Embryonic facial prominence (tissue), 1 donor: Measurements from ENCODE around the gene DRC3.

Source experiments
- DNase-seq: peaks from one replicate; pipeline ENCODE4 v3.0.0-alpha.2; 2016; ENCODE audit errors: extremely low spot score

Gene DRC3

DNA sequence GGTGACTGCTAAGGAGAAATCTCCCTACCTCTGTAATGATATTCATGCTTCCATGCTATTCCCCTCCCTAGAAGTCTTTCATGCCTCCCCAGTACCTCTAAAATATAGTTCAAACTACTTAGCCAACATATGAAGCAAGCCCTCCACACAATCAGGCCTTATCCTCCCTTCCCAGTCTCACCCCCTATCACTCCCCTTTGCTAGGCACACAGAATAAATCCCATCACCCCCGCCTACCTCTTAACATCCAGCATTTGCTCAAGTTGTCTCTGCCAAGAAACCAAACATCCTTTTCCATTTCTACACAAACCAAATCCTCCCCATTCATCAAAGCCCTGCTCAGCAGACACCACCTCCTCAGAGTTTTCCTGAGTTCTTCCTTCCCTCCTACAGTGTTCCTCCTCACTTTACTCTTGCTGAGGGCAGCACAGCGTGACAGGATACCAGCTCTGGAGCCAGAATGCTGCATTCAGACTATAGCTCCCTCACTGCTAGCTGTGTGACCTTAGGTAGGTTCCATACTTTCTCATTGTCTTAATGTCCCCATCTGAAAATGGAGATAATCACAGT is 7.4 kb upstream of the DRC3 start:
- DNase-seq = no peak

DNA sequence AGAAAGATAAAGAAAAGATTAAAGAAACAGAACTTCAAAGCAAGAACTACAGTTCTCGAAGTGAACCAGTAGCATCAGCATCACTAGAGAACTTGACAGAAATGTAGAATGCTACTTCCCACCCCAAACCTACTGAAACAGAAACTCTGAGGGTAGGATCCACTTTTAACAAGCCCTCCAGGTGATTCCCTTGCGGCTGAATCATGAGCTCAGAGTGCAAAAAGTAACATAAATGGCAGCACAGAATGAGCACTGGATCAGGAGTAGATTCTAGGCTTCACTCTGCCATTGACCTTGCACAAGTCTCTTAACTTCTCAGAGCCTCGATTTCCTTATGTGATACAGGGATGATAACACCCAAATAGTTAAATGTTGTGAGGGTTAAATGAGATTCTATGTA is 6.3 kb upstream of the DRC3 start:
- DNase-seq = no peak

DNA sequence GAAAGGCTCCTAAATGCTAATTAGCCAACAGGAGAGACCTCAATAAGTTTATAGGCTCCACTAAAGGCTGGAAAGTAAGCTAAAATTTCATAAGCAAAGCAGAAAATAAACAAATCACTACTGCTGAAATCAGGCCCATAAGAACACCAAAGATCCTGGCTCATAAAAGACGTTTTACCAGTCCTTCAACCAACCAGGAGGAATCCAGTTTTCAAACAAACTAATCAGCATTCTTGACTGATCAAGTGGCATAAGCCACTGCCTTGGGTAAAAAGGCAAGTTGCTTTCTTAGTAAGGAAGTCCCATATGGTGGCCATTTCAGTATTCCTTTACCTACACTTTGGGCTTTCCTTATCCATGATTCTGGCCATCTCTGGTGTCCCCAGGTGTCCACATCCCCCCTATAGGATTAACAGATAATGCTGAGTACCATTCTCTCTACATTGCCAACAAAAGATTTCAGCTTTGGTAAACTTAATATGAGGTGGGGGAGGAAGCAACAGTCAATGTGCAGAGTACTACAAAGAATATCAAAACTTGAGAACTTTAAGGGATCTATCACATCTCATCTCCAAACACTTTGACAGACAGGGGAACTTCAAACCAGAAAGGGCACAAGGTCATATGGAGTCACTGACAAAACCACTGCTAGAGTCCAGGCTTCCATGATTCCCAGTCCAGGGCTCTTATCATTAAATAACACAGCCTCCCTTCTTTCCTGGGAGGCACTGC is 1.8 kb upstream of the DRC3 start:
- no peak for DNase-seq

DNA sequence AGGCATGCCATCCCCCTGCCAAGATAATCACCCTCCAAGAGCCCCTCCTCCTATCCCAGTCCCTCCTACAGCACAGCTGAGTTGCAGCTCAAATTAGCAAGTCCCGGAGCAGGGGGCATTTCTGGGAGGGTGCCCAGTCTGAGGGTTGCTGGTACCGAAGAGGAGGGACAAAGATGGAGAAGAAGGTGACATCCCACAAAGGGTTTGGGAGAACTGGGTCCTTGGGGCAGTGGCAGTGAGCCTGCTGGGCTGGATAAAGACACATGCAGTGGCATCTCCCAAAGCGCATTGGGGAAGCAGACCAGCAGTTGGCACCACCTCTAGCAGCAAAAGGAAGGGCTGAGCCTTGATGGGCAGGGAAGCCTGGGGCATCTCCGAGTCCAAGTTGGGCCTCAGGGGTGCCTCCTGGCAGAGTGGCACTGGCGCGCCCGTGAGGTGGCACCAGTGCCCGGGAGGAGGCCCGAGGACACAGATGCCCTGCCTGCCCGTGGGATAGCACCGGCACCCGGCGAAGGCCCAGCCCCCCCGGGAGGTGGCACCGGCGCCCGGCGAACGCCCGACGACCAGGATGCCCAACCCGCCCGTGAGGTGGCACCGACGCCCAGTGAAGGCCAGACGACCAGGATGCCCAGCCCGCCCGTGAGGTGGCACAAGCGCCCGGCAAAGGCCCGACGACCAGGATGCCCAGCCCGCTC is 1.1 kb upstream of the DRC3 start:
- DNase-seq = no peak

DNA sequence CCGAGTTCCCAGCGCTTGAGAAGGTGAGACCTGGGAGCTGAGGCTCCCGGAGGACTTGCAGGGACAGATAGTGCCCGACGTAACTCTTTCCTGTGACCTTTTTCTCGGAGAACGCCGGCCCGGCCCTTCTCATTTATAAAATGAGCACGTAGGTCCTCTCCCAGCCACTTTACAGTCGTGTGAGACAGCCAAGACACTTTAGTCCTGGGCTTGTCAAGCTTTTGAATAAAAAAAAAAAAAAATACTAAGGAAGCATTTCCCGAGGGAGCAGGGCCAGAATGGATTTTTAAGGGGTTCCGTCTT is 241 bp downstream of the DRC3 start:
- DNase-seq = no peak

DNA sequence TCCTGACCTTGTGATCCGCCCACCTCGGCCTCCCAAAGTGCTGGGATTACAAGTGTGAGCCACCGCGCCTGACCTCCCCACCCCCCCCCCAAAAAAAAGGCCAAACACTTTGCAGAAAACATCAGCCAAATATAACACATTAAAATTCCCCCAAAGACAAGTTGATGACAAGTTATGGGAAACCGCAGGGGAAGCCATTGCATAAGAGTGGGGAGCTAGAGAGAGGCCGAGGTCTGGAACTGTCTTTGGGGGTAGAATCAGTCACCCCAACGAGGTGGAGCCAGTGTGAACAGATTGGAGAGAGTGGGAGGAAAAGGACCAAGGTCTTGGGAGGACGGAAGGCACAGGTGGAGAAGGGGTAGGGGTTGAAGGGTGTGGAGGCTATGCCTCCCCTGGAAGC is 2.8 kb downstream of the DRC3 start:
- DNase-seq = no peak

DNA sequence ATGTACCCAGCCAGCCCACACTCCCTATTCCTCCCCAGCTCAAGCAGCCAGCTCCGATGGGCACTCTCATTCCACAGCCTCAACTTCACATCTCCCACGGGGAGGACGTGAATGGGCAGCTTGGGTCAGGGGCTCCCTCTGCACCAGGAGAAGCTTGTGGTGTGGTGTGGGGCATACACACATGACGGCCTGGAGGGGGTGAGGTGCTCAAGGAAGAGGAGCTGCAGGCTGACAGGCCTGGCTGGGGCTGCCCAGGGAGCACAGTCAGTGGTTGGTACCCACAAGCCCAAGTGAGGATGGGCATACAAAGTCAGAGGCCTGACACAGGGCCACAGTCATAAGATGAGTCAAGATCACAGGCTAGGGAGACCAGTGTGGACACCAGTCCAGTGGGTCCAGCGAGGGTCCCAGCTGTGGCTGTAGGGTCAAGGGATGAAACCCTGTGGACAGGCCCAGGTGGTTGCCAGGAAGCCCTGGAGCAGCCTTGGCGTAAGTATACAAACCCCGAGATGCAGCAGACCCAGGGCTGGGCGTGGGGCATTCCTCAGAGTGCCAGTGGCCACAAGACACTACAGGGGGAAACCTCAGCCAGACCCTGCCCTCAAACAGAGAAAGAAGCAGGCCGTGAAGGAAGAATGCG is 4.4 kb downstream of the DRC3 start:
- no peak for DNase-seq

DNA sequence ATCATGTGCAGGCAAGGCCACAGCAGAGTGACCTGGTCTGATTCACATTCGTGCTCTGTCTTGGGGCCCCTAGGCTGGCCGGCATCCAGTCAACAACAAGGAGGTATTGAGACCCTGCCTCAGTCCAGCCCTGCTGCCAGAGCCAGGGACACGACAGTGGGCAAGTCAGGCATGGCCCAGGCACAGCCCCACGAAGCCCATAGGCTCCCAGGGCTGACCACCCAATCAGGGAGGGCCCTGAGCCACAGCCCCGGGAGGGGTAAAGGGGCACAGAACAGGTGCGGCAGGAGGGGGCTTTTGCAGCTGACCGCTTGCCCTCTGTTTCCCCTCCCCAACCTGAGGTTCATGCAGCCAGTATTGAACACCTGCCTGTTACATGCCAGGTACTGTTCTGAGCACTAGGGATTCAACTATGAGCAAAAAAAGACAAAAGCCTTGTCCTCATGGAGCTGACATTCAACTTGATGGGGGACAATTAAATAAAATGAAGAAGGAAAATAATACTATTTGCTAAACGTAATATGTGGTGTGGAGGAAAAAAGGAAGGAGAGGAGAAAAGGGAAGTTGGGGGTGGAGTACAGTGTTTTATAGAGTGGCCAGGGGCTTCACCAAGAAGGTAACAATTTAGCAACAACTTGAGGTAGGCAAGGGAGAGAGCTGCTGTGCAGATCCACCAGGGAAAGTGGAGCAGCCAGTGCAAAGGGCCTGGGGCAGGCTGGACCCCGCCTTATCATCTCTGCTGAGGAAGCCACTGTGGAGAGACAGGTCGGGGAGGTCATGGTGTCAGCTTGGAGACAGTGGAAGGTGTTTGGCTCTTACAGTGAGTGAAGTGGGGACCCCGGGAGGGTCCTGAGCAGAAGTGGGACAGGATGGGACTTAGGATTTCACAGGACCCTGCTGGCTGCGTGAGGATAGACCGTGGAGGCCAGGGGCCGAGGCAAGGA is 6.1 kb downstream of the DRC3 start:
- no peak for DNase-seq

DNA sequence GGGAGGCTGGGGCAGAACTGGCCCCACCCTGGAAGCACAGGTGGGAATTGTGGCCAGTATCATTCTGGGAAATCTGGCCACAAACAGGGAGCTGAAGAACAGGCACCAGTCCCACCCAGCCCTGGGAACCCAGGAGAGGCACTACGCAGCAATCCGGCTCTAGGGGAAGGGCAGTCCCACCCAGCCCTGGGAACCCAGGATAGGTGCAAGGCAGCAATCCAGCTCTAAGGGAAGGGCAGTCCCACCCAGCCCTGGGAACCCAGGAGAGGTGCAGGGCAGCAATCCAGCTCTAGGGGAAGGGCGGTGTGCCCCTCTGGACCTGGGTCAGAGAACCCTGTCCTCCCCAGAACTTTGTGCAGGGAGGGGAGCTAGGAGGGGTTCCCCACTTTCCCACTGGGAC is 7.1 kb downstream of the DRC3 start:
- DNase-seq = no peak

DNA sequence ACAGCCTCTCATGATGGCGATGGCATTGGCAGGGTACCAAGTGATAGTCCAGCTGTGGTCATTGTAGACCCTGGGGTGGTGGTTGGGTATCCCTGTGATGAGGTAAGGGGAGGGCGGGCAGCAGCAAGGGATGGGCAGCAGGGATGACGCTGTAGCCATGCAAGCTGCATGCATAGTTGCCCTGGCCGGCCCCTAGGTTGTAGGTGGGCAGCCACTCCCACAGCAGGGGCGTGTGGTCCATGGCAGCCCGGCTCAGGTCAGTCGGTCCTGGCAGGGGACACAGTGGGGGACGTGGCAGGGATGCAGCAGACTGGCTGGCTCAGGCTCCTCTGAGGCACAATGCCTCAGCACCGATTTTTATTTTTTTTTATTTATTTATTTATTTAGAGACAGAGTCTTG is 8.7 kb downstream of the DRC3 start:
- DNase-seq = no peak

DNA sequence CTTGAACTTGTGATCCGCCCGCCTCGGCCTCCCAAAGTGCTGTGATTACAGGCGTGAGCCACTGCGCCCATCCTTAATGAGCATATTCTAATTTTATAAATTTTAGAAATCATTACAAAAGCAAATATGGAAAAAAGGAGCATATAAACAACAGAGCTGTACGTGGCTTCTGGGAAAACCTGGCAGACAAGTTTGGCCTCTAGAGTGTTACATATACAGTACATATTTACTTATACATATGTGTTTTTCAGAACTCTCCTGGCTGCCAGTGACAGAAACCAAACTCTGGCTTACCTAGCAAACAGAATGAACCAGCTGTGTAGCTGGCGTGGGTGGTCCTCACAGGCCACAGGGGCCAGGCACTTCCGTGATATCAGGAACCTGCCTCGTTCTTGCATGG is 10.1 kb downstream of the DRC3 start:
- no peak for DNase-seq

DNA sequence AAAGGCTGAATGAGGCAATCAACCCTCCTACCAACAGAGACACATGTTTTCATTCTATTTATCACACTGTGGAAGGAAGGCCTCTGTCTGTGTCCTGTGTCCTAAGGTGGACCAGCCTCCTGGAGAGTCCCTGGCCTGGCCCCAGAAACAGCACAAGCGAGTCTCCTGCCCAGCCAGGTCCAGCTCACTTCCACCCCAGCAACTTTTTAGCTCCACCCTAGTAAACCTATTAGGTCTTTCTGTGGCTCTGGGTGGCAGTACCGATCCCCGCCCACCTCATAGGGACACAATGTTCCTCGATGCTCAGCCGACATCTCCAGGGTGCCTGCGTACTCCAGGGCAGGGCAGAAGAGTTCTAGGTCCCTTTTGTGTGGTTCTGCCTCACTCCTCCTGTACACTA is 10.7 kb downstream of the DRC3 start:
- no peak for DNase-seq

DNA sequence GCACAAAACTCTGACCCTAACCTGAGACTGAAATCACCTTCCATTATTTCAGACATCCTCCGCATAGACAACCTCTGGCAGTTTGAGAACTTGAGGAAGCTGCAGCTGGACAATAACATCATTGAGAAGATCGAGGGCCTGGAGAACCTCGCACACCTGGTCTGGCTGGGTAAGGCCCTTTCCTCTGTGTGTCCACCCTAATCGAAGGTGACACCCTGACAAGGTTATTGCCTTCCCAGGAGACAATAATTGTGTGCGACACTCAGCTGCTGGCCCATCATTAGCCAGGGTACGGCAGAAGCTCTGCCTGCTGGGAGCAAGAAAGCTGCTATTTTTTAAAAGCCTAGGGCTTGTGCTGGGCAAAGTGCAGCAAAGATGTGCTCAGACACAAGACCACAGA is 11.1 kb downstream of the DRC3 start:
- no peak for DNase-seq

DNA sequence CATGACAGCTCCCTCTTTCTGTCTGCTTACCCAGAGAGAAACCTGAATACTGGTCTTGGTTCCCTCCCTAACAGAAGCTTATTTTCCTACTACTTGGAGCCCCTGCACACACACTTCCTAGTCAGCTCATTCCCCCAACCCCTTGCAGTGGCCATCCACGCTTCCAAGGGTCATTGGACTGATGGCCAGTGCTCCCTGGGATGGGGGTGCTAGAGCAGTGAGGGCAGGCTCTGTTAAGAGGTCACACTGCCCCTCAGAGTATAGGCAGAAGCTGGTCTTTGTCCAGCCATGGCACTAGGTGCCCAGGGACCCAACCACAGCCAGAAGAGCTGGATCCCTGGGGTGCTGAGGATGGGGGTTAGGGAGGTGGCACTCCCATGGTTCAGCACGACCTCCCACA is 12.5 kb downstream of the DRC3 start:
- DNase-seq = no peak

DNA sequence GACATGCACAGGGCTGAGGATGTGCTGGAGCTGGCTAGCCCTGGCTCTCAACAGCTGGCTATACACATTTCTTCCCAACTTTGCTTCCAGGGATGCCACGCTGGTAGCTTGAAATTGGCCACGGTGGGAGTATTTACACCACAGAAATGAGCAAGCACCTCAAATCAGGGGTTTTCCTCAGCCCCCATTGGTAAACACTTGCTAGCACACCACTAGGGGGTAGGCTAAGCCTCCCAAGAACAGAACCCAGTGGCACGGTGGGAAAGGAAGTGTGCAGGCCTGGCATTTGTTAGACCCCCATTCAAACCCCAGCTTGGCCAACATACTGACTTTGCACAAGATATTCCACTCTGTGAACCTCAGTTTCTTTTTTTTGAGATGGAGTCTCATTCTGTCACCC is 12.9 kb downstream of the DRC3 start:
- DNase-seq = no peak

DNA sequence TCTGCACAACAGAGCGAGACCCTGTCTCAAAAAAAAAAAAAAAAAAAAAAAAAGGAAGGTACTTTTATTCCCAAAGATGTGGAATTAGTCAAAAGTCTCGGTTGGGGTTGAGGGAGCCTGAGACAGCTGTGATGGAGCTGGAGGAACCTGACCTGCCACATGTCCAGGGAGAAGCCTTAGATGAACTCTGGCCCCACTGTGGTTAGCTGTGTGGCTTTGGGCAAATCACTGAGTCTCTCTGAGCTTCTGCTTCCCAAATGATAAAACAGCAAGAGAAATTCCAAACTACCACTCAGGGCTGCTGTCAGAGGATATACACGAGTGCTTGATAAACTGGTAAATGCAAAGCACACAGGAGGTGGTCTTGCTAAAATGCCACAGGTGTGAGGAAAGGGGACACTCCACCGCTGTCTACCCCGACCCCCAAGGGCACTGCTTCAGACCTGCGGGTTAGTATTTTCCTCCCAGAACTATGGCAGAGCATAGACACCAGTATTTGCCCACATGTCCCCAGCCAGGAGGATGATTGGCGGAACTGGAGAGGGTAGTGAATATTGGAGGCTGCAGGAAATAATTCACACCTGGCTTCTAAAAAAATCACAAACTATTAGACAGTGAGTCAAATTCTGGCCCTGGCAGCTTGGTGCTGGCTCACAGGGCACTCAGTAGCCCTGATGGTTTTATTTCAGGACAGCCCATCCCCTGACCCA is 14.7 kb downstream of the DRC3 start:
- no peak for DNase-seq

DNA sequence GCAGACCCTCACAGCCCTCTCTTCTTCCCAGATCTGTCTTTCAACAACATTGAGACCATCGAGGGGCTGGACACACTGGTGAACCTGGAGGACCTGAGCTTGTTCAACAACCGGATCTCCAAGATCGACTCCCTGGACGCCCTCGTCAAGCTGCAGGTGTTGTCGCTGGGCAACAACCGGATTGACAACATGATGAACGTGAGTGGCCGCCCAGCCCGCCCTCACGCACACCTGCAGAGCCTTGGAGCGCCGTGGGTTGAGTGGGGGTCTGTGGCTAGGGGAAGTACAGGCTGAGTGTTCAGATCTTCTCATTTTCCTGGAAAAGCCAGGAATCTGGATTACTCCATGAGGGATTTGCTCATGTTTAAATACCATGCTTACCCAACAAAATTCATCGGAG is 15.2 kb downstream of the DRC3 start:
- DNase-seq = no peak

DNA sequence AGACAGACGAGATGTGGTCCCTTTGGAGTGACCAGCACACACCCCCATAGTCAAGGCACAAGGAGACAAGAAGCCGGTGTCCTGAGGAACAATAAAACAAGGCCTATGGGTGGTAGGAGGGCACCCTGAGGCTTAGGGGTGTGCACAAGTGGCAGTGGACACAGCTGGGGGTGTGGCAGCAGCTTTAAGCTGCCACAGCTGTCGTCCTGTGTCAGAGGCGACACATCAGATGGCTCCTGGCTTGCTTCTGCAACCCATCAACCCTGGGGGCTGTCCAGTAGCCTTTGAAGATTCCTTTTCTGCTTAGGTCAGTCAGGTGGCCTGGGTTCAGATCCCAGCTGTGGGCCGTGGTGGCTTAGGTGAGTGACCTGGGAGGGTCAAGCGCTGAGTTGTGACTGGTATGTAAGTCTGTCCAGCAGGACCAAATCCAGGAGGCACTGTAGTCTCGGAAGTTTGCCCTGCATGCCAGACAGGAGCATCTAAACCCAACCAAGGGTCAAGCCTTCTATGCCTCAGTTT is 15.8 kb downstream of the DRC3 start:
- DNase-seq = no peak

DNA sequence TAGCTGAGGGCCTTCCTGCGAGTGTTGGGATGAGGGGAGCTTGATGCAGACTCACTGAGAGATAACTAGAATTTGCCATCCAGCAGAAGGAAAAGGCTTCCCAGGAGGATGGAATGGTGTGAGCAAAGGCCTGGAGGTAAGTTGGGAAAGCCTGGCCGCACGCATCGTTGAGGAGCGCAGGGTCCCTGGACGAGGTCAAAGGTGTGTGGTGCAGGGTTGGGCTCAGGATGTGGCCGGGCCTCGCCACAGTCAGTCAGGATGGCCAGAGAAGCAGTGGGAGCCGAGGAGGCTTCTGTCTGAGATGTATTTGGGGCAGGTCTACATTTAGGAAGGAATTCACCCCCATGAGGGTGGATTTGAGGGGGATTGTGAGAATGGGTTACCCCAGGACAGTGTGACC is 16.4 kb downstream of the DRC3 start:
- DNase-seq = no peak

DNA sequence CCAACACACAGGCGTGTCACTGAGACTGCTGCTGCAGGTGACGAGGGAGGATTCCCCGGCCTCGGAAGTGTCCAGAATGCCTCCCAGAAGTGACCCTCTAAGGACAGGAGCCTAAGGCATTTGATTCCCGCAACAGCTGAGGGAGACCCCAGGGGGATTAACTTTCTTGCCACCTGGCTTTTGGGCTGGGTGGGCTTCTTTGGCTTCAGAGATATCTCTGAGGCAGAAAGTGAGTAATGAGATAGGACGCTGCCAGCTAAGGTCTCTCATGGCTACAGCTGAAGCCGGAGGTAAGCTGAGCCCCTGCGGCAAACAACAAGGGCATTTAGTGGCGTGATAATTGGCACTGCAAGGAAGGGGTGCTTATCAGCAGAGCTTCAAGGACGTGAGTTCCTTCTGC is 17.0 kb downstream of the DRC3 start:
- DNase-seq = no peak

DNA sequence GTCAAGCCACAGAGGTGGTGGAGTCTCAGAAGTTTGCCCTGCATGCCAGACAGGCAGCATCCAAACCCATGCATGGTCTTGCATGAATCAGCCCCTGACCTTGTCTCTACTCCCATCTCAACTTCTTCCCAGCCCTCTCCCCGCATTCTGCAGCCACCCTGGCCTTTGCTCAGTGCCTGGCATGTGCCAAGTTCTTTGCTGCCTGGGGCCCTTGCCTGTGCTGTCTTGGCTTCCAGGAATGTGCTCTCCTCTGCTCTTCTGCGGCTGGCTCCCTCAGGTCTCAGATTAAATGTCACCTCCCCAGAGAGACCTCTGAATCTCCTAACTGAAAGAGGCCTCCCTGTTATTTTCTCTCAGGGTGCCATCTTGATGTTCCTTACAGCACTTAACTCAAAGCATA is 17.6 kb downstream of the DRC3 start:
- no peak for DNase-seq
